Inflammatory macrophage (primary cell): ENCODE results near the gene SERPINA5.
"Not testable (repeated sequence)": the region's sequence is repeated elsewhere in the genome, so short reads cannot be mapped to it uniquely, and the experiment has no call there.

Source experiments
- DNase-seq, 2 donors: peaks; one replicate each; pipeline ENCODE4 v3.0.0-alpha.2; 2020 to 2022

The SERPINA5 gene

GRCh38 chr14:94601884-94602391 is 20.7 kb downstream of the SERPINA5 start:
- DNase-seq = peak in 1 of 2 donors; percentile 4

- DNase-seq = no peak
Measured at GRCh38 chr14:94602722-94603121, 21.5 kb downstream of the SERPINA5 start.

GRCh38 chr14:94605361-94605760 is 24.1 kb downstream of the SERPINA5 start:
- DNase-seq = no peak

GRCh38 chr14:94608966-94609365 is 27.7 kb downstream of the SERPINA5 start:
- DNase-seq = not testable (repeated sequence)

GRCh38 chr14:94611179-94611578 is 30.0 kb downstream of the SERPINA5 start:
- DNase-seq = no peak

- DNase-seq = no peak
Measured at GRCh38 chr14:94612174-94612573, 30.9 kb downstream of the SERPINA5 start, which contains the start of gene SERPINA3. Gene SERPINA3, plus strand, starts transcription at chr14:94612391. Its CDS starts 2,051 bp downstream, at chr14:94614442.

- DNase-seq = no peak
Measured at GRCh38 chr14:94612580-94613554, 31.6 kb downstream of the SERPINA5 start.

GRCh38 chr14:94613720-94614644 is 32.8 kb downstream of the SERPINA5 start:
- no peak for DNase-seq

- DNase-seq = no peak
Measured at GRCh38 chr14:94614802-94615201, 33.6 kb downstream of the SERPINA5 start.

- DNase-seq = no peak
Measured at GRCh38 chr14:94615254-94615653, 34.0 kb downstream of the SERPINA5 start.

GRCh38 chr14:94615823-94616570 is 34.8 kb downstream of the SERPINA5 start:
- no peak for DNase-seq

GRCh38 chr14:94617366-94617941 is 36.2 kb downstream of the SERPINA5 start:
- DNase-seq = no peak

GRCh38 chr14:94617988-94618822 is 37.0 kb downstream of the SERPINA5 start:
- DNase-seq = no peak

- DNase-seq = no peak
Measured at GRCh38 chr14:94619297-94619696, 38.1 kb downstream of the SERPINA5 start.

- no peak for DNase-seq
Measured at GRCh38 chr14:94620597-94620996, 39.4 kb downstream of the SERPINA5 start.

- no peak for DNase-seq
Measured at GRCh38 chr14:94621358-94622134, 40.3 kb downstream of the SERPINA5 start.

GRCh38 chr14:94622653-94623421 is 41.6 kb downstream of the SERPINA5 start:
- no peak for DNase-seq

- DNase-seq = no peak
Measured at GRCh38 chr14:94623422-94623809, 42.2 kb downstream of the SERPINA5 start.

- no peak for DNase-seq
Measured at GRCh38 chr14:94623856-94624499, 42.8 kb downstream of the SERPINA5 start.
